ENCODE results near the gene CYP4F3.

CYP4F3 gene

DNA sequence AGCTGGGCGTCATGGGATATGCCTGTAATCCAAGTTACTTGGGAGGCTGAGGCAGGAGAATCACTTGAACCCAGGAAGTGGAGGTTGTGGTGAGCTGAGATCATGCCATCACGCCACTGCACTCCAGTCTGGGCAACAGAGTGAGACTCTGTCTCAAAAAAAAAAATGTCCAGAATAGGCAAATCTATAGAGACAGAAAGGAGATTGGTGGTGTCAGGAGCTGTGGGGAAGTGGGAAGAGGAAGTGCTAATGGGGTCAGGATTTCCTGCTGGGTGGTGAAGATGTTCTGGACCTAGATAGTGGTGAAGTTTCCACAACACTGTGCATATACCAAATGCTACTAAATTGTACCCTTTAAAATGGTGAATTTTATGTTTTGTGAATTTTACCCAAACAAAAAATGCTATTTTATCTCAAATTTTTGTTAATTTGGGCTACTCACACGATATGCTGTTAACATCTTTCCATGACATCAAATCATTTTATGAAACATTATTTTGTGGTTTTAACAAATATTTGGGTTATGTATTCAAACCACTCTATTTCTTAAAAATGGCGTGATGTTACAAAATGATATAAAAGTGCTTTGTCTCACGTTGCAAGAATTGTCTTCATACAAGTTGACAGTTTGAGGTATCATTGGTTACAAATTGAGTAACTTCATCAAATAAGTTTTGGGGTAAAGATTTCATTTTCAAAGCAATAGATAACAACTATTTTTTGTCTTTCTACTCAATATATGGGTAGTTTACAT is 7.4 kb upstream of the CYP4F3 start:
- Histone ChIP-seq H3K27me3 (ENCODE audit: insufficient read depth, low read length) (no peaks in the 10 kb centered on the region), H3K4me3 (ENCODE audit: low read depth, low read length, poor library complexity, severe bottlenecking) (no peak overlapping the region), H3K27ac (ENCODE audit: low read depth, low read length, poor library complexity, severe bottlenecking) (no peak overlapping the region), H3K9me2 (ENCODE audit: low read depth, low read length) (no peaks in the 10 kb centered on the region), H3K79me2 (ENCODE audit: insufficient read depth, low read length) (no peaks in the 10 kb centered on the region), H4K20me1 (ENCODE audit: insufficient read depth, low read length) (no peaks in the 10 kb centered on the region), H3K9me3 (ENCODE audit: low read length) (no peaks in the 10 kb centered on the region), H3K4me1 (ENCODE audit: insufficient read depth, low read length, severe bottlenecking) (no peaks in the 10 kb centered on the region), H3K36me3 (ENCODE audit: insufficient read depth, low read length) (no peaks in the 10 kb centered on the region), H3F3A (ENCODE audit: insufficient read depth, low read length) (no peaks in the 10 kb centered on the region), H3K9ac (ENCODE audit: low read length) (no peak overlapping the region), H2AFZ (ENCODE audit: low read length) (no peak overlapping the region), H3K4me2 (ENCODE audit: low read length) (no peak overlapping the region)
- TF ChIP-seq, protein P1, sequence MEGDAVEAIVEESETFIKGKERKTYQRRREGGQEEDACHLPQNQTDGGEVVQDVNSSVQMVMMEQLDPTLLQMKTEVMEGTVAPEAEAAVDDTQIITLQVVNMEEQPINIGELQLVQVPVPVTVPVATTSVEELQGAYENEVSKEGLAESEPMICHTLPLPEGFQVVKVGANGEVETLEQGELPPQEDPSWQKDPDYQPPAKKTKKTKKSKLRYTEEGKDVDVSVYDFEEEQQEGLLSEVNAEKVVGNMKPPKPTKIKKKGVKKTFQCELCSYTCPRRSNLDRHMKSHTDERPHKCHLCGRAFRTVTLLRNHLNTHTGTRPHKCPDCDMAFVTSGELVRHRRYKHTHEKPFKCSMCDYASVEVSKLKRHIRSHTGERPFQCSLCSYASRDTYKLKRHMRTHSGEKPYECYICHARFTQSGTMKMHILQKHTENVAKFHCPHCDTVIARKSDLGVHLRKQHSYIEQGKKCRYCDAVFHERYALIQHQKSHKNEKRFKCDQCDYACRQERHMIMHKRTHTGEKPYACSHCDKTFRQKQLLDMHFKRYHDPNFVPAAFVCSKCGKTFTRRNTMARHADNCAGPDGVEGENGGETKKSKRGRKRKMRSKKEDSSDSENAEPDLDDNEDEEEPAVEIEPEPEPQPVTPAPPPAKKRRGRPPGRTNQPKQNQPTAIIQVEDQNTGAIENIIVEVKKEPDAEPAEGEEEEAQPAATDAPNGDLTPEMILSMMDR (IDR thresholded peaks at IDR 0.05; ENCODE audit: low read length) = no peak
- TF ChIP-seq EZH2 (IDR thresholded peaks at IDR 0.05; ENCODE audit: borderline replicate concordance, low read length) = no peak

DNA sequence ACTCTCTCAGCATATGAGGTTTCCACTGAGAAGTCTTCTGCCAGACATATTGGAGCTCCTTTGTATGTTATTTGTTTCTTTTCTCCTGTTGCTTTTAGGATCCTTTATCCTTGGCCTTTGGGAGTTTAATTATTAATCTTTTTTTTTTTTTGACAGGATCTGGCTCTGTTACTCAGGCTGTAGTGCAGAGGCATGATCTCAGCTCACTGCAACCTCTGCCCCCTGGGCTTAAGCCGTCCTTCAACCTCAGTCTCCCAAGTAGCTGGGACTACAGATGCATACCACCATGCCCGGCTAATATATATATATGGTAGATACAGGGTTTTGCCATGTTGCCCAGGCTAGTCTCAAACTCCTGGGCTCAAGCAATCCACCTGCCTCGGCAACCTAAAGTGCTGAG is 6.6 kb upstream of the CYP4F3 start:
- H4K20me1 ChIP-seq (ENCODE audit: insufficient read depth, low read length) = no peaks in the 10 kb centered on the region
- no peak overlapping the region for H3K4me3 ChIP-seq (ENCODE audit: low read depth, low read length, poor library complexity, severe bottlenecking)
- no peak overlapping the region for H2AFZ ChIP-seq (ENCODE audit: low read length)
- no peak overlapping the region for H3K4me2 ChIP-seq (ENCODE audit: low read length)
- no peak overlapping the region for H3K9ac ChIP-seq (ENCODE audit: low read length)
- H3K27ac ChIP-seq (ENCODE audit: low read depth, low read length, poor library complexity, severe bottlenecking) = no peak overlapping the region
- H3K4me1 ChIP-seq (ENCODE audit: insufficient read depth, low read length, severe bottlenecking) = no peaks in the 10 kb centered on the region
- H3K9me3 ChIP-seq (ENCODE audit: low read length) = no peaks in the 10 kb centered on the region
- no peaks in the 10 kb centered on the region for H3K9me2 ChIP-seq (ENCODE audit: low read depth, low read length)
- no peaks in the 10 kb centered on the region for H3K79me2 ChIP-seq (ENCODE audit: insufficient read depth, low read length)
- TF ChIP-seq EZH2 (IDR thresholded peaks at IDR 0.05; ENCODE audit: borderline replicate concordance, low read length) = no peak
- TF ChIP-seq, protein P1 (IDR thresholded peaks at IDR 0.05; ENCODE audit: low read length) = no peak
- no peaks in the 10 kb centered on the region for H3K27me3 ChIP-seq (ENCODE audit: insufficient read depth, low read length)
- no peaks in the 10 kb centered on the region for H3F3A ChIP-seq (ENCODE audit: insufficient read depth, low read length)
- no peaks in the 10 kb centered on the region for H3K36me3 ChIP-seq (ENCODE audit: insufficient read depth, low read length)

DNA sequence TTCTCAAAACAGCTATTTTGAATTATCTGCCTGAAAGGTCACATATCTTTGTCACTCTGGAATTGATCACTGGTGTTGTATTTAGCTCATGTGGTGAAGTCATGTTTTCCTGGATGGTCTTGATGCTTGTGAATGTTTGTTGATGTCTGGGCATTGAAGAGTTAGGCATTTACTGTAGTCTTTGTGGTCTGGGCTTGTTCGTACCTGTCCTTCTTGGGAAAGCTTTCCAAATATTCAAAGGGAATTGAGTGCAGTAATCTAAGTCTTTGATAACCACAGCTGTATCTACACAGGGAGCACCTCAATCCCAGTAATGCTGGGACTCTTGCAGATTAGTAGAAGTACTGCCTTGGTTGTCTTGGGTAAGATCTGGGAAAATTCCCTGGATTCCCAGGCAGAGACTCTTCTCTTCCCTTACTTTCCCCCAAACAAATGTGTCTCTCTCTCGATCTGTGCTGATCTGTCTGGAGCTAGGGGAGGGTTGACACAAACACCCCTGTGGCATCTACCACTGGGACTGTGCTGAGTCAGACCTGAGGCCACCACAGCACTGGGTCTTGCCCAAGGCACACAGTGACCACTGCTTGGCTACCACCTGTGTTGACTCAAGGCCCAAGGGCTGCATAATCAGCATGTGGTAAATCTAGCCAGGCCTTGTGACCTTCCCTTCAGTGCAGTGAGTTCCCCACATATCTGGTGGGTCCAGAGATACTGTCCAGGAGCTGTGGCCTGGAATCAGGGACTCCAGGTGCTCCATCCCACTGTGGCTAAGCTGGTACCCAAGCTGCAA is 5.5 kb upstream of the CYP4F3 start:
- Histone ChIP-seq H2AFZ (ENCODE audit: low read length) (no peak overlapping the region), H3K4me1 (ENCODE audit: insufficient read depth, low read length, severe bottlenecking) (no peaks in the 10 kb centered on the region), H3K27ac (ENCODE audit: low read depth, low read length, poor library complexity, severe bottlenecking) (no peak overlapping the region), H3K4me2 (ENCODE audit: low read length) (no peak overlapping the region), H3K9me3 (ENCODE audit: low read length) (no peaks in the 10 kb centered on the region), H4K20me1 (ENCODE audit: insufficient read depth, low read length) (no peaks in the 10 kb centered on the region), H3K79me2 (ENCODE audit: insufficient read depth, low read length) (no peaks in the 10 kb centered on the region), H3K27me3 (ENCODE audit: insufficient read depth, low read length) (no peaks in the 10 kb centered on the region), H3K9ac (ENCODE audit: low read length) (no peak overlapping the region), H3K9me2 (ENCODE audit: low read depth, low read length) (no peaks in the 10 kb centered on the region), H3F3A (ENCODE audit: insufficient read depth, low read length) (no peaks in the 10 kb centered on the region), H3K4me3 (ENCODE audit: low read depth, low read length, poor library complexity, severe bottlenecking) (no peak overlapping the region), H3K36me3 (ENCODE audit: insufficient read depth, low read length) (no peaks in the 10 kb centered on the region)
- no peak for TF ChIP-seq EZH2 (IDR thresholded peaks at IDR 0.05; ENCODE audit: borderline replicate concordance, low read length)
- TF ChIP-seq, protein P1 (IDR thresholded peaks at IDR 0.05; ENCODE audit: low read length) = no peak
